ENCODE measurements around the gene PLEKHA5.

The PLEKHA5 gene

GRCh38 chr12:19220852-19221466, 91.4 kb downstream of the PLEKHA5 start:
- no peak for DNase-seq
- Histone ChIP-seq H3K4me3 (ENCODE audit: low read depth, low read length) (no peak overlapping the region), H3K27me3 (ENCODE audit: insufficient read depth, low read depth, severe bottlenecking) (no peaks in the 10 kb centered on the region), H3K27ac (no peak overlapping the region), H3K36me3 (no peaks in the 10 kb centered on the region), H3K9me3 (ENCODE audit: severe bottlenecking) (no peaks in the 10 kb centered on the region)
- no peak for TF ChIP-seq CTCF (IDR thresholded peaks at IDR 0.05; ENCODE audit: low read depth, low read length)

GRCh38 chr12:19222558-19222957, 93.0 kb downstream of the PLEKHA5 start:
- Histone ChIP-seq H3K27me3 (ENCODE audit: insufficient read depth, low read depth, severe bottlenecking) (no peaks in the 10 kb centered on the region), H3K36me3 (no peaks in the 10 kb centered on the region), H3K4me3 (ENCODE audit: low read depth, low read length) (no peak overlapping the region), H3K27ac (no peak overlapping the region), H3K9me3 (ENCODE audit: severe bottlenecking) (no peaks in the 10 kb centered on the region)
- DNase-seq: no peak
- TF ChIP-seq CTCF (IDR thresholded peaks at IDR 0.05; ENCODE audit: low read depth, low read length): no peak

- H3K27ac ChIP-seq: no peak overlapping the region
- no peaks in the 10 kb centered on the region for H3K9me3 ChIP-seq (ENCODE audit: severe bottlenecking)
- H3K4me3 ChIP-seq (ENCODE audit: low read depth, low read length): no peak overlapping the region
- no peaks in the 10 kb centered on the region for H3K36me3 ChIP-seq
- no peak for DNase-seq
- no peaks in the 10 kb centered on the region for H3K27me3 ChIP-seq (ENCODE audit: insufficient read depth, low read depth, severe bottlenecking)
- no peak for TF ChIP-seq CTCF (IDR thresholded peaks at IDR 0.05; ENCODE audit: low read depth, low read length)
These were observed 93.5 kb downstream of the PLEKHA5 start for GRCh38 chr12:19223018-19223417.

GRCh38 chr12:19223695-19224094, 94.2 kb downstream of the PLEKHA5 start:
- no peak for TF ChIP-seq CTCF (IDR thresholded peaks at IDR 0.05; ENCODE audit: low read depth, low read length)
- Histone ChIP-seq H3K36me3 (no peaks in the 10 kb centered on the region), H3K27ac (no peak overlapping the region), H3K27me3 (ENCODE audit: insufficient read depth, low read depth, severe bottlenecking) (no peaks in the 10 kb centered on the region), H3K9me3 (ENCODE audit: severe bottlenecking) (no peaks in the 10 kb centered on the region), H3K4me3 (ENCODE audit: low read depth, low read length) (no peak overlapping the region)
- no peak for DNase-seq

GRCh38 chr12:19224746-19225145, 95.2 kb downstream of the PLEKHA5 start:
- H3K9me3 ChIP-seq (ENCODE audit: severe bottlenecking): peaks cover under 1% of the 10 kb centered on the region
- no peak for TF ChIP-seq CTCF (IDR thresholded peaks at IDR 0.05; ENCODE audit: low read depth, low read length)
- no peaks in the 10 kb centered on the region for H3K27me3 ChIP-seq (ENCODE audit: insufficient read depth, low read depth, severe bottlenecking)
- no peak for DNase-seq
- no peak overlapping the region for H3K4me3 ChIP-seq (ENCODE audit: low read depth, low read length)
- no peaks in the 10 kb centered on the region for H3K36me3 ChIP-seq
- no peak overlapping the region for H3K27ac ChIP-seq
